GM19328 (cell line): ENCODE measurements around the gene S1PR2.
"Not testable (repeated sequence)": the region's sequence is repeated elsewhere in the genome, so short reads cannot be mapped to it uniquely, and the experiment has no call there.

Source experiments
- ATAC-seq: cut with Tn5 transposase; IDR thresholded peaks from one replicate; pipeline ENCODE4 v1.9.1; 2021; ENCODE audit warnings: mild to moderate bottlenecking, moderate library complexity; ENCODE audit not compliant: unreplicated experiment

The S1PR2 gene

GRCh38 chr19:10224337-10224736 lies 6.8 kb downstream of the S1PR2 start:
- no peak for ATAC-seq

GRCh38 chr19:10223488-10224213 lies 7.5 kb downstream of the S1PR2 start:
- no peak for ATAC-seq

GRCh38 chr19:10222201-10222890 lies 8.8 kb downstream of the S1PR2 start:
- no peak for ATAC-seq

- no peak for ATAC-seq
These were observed 10.4 kb downstream of the S1PR2 start for GRCh38 chr19:10220695-10221094.

GRCh38 chr19:10219678-10220077 lies 11.5 kb downstream of the S1PR2 start:
- no peak for ATAC-seq

GRCh38 chr19:10217085-10217484 lies 14.0 kb downstream of the S1PR2 start:
- ATAC-seq: no peak

- no peak for ATAC-seq
These were observed 16.3 kb downstream of the S1PR2 start for GRCh38 chr19:10214784-10215183.

- ATAC-seq: no peak
These were observed 19.4 kb downstream of the S1PR2 start for GRCh38 chr19:10211691-10212090.

GRCh38 chr19:10211061-10211460 lies 20.1 kb downstream of the S1PR2 start:
- no peak for ATAC-seq

- no peak for ATAC-seq
These were observed 21.8 kb downstream of the S1PR2 start for GRCh38 chr19:10209315-10209714.

GRCh38 chr19:10207026-10207425 lies 24.1 kb downstream of the S1PR2 start:
- no peak for ATAC-seq

- ATAC-seq: no peak
These were observed 24.8 kb downstream of the S1PR2 start for GRCh38 chr19:10206226-10206885.

GRCh38 chr19:10205636-10206035 lies 25.5 kb downstream of the S1PR2 start:
- no peak for ATAC-seq

- no peak for ATAC-seq
These were observed 27.4 kb downstream of the S1PR2 start for GRCh38 chr19:10203686-10204085.

- ATAC-seq: no peak
These were observed 30.0 kb downstream of the S1PR2 start for GRCh38 chr19:10201176-10201575.

GRCh38 chr19:10200101-10200500 lies 31.0 kb downstream of the S1PR2 start:
- not testable (repeated sequence) for ATAC-seq

GRCh38 chr19:10198889-10199644 lies 32.1 kb downstream of the S1PR2 start:
- not testable (repeated sequence) for ATAC-seq

GRCh38 chr19:10195199-10195519 lies 36.0 kb downstream of the S1PR2 start:
- no peak for ATAC-seq

- ATAC-seq: peak; percentile 70
These were observed 36.5 kb downstream of the S1PR2 start, which contains the start of gene DNMT1 for GRCh38 chr19:10194500-10195198. Gene DNMT1, minus strand, starts transcription at chr19:10194953. Its CDS starts 54 bp downstream, at chr19:10194899.

- ATAC-seq: peak; percentile 12
These were observed 37.2 kb downstream of the S1PR2 start for GRCh38 chr19:10193790-10194499.
